HCT116 (cell line): ENCODE results near the gene MAP3K3.

Experiments used
- CTCF ChIP-seq, 3 experiments: fragments of 200-600 bp in 1 of 3; sonication (generic) in 1 of 3; IDR thresholded peaks in 2 of 3; conservative IDR thresholded peaks in 1 of 3; 2 replicates each; pipeline ENCODE4 v1.5.1; 2012 to 2017; ENCODE audit warnings: low read depth in 2 of 3, low read length in 2 of 3, antibody characterized with exemption in 1 of 3, borderline replicate concordance in 1 of 3, control low read depth in 1 of 3, mild to moderate bottlenecking in 1 of 3, mixed read lengths in 1 of 3, mixed run types in 1 of 3, moderate library complexity in 1 of 3; ENCODE audit not compliant: insufficient read depth in 1 of 3
- EZH2phosphoT487 ChIP-seq: fragments of 200-600 bp; IDR thresholded peaks from 2 replicates; pipeline ENCODE4 v1.6.1; 2018; ENCODE audit warnings: antibody characterized with exemption, borderline replicate concordance
- POLR2A ChIP-seq: IDR thresholded peaks from 2 replicates; pipeline ENCODE4 v1.7.0; 2011; ENCODE audit warnings: borderline replicate concordance; ENCODE audit not compliant: insufficient read depth, insufficient read length; ENCODE audit errors: extremely low read depth

DNA sequence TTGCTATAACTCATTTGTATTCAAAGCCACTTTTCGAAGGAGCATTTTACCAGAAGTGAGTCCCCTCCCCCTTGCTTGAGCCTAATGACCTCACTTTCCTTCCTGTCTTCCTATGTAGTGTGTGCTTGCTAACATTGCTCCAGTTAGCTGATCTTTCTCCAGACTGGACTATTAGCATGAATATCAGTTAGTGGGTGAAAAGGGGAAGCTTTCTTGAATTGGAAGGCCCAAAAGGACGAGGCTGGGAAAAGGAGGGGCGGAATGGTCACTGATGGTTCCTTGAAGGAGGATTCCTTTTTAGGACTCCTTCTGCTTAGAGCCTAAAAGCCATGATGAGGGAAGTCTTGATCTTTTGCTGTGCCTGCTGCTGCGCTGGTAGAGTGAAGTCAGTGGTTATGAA is 11.9 kb downstream of the MAP3K3 start:
- TF ChIP-seq CTCF (IDR thresholded peaks at IDR 0.05 in 2 of 3, conservative IDR thresholded peaks at IDR 0.05 in 1 of 3; ENCODE audit: borderline replicate concordance in 1 of 3, insufficient read depth in 1 of 3, low read depth in 2 of 3, low read length in 2 of 3): no peak
- no peak for TF ChIP-seq POLR2A
- no peak for TF ChIP-seq EZH2phosphoT487
